BLaER1 treated with 17β-estradiol and CSF1 and Interleukin-3, amounts not matched to agents 10 nM and 100 nM (cell line): ENCODE data around the gene PDX1.
A peak's percentile ranks its signal among the peaks of the same experiment; 100 is the strongest.

Source experiments
- H3K27ac ChIP-seq, 11 experiments: shearing (Covaris generic); formaldehyde crosslinking; 2 replicates each; pipeline ENCODE4 v1.8.1; 2022
- H3K27me3 ChIP-seq, 11 experiments: shearing (Covaris generic); formaldehyde crosslinking; 2 replicates each; pipeline ENCODE4 v1.8.1; 2022
- H3K36me3 ChIP-seq, 11 experiments: shearing (Covaris generic); formaldehyde crosslinking; 2 replicates each; pipeline ENCODE4 v1.8.1; 2022
- H3K4me1 ChIP-seq, 10 experiments: shearing (Covaris generic); formaldehyde crosslinking; 2 replicates each; pipeline ENCODE4 v1.8.1; 2022
- H3K4me2 ChIP-seq, 11 experiments: shearing (Covaris generic); formaldehyde crosslinking; 2 replicates each; pipeline ENCODE4 v1.8.1; 2022
- H3K4me3 ChIP-seq, 10 experiments: shearing (Covaris generic); formaldehyde crosslinking; 2 replicates each; pipeline ENCODE4 v1.8.1; 2022
- H3K9ac ChIP-seq, 11 experiments: shearing (Covaris generic); formaldehyde crosslinking; 2 replicates each; pipeline ENCODE4 v1.8.1; 2022
- H3K9me3 ChIP-seq, 11 experiments: shearing (Covaris generic); formaldehyde crosslinking; replicated peaks in 1 of 11; 2 replicates each; pipeline ENCODE4 v1.8.1; 2022
- H4K20me1 ChIP-seq, 11 experiments: shearing (Covaris generic); formaldehyde crosslinking; 2 replicates each; pipeline ENCODE4 v1.8.1; 2022
- Cebpa-rat ChIP-seq, 11 experiments: shearing (Covaris generic); IDR thresholded peaks; 2 replicates each; pipeline ENCODE4 v1.8.1; 2022

The PDX1 gene

GRCh38 chr13:27919934-27920676 is at the start of gene PDX1:
TSS of gene PDX1 (plus strand) at chr13:27920000. CDS start at chr13:27920139, 139 bp downstream.
- peak within 1 kb of the TSS; percentile 84 to 98 (median 92) for H3K4me2 ChIP-seq
- H3K27ac ChIP-seq = no peak within 1 kb of the TSS
- H3K36me3 ChIP-seq = no peaks in the 10 kb centered on the region; a peak in 1 of 22 replicates
- peaks cover 100% of the 10 kb centered on the region in 11 experiments for H3K27me3 ChIP-seq
- peak within 1 kb of the TSS in 4 of 11 experiments; percentile 23 to 61 (median 54); a peak in 6 of 22 replicates for H3K9ac ChIP-seq
- peak within 1 kb of the TSS; percentile 53 to 69 (median 59) for H3K4me3 ChIP-seq
- peaks cover 14 to 32% (median 20%) of the 10 kb centered on the region in 10 experiments; a peak in 18 of 20 replicates for H3K4me1 ChIP-seq
- H4K20me1 ChIP-seq = peaks cover 0 to 84% (median 70%) of the 10 kb centered on the region in 11 experiments; a peak in 19 of 22 replicates
- H3K9me3 ChIP-seq = peaks cover 22 to 55% (median 32%) of the 10 kb centered on the region in 11 experiments
- no peak for TF ChIP-seq Cebpa-rat (IDR thresholded peaks at IDR 0.05)

DNA sequence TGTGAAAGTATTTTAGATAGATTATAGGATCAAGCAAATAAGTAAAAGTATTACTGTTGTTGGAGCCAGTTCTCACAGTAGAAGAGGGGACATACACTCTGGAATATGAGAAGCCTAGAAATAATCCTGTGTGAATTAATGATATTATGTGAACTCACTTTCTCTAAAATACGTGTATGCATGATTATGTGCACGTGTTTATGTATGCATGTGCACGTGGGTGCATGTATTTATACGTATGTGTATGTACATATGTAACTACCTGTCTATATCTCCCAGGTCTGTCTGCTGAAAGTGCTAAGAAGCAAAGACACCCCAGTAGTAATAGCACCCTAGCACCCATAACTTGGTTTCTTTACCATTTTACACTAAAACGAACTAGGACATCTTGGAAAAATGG is 41.5 kb upstream of the PDX1 start:
- H4K20me1 ChIP-seq = no peaks in the 10 kb centered on the region
- H3K9me3 ChIP-seq = peaks cover 8 to 22% (median 13%) of the 10 kb centered on the region in 11 experiments; a peak in 19 of 22 replicates
- H3K36me3 ChIP-seq = no peaks in the 10 kb centered on the region
- H3K4me1 ChIP-seq = no peaks in the 10 kb centered on the region
- no peak overlapping the region for H3K4me3 ChIP-seq
- no peak overlapping the region for H3K27ac ChIP-seq
- no peak for TF ChIP-seq Cebpa-rat (IDR thresholded peaks at IDR 0.05)
- no peaks in the 10 kb centered on the region for H3K27me3 ChIP-seq
- H3K4me2 ChIP-seq = no peak overlapping the region
- no peak overlapping the region for H3K9ac ChIP-seq

- no peaks in the 10 kb centered on the region for H3K36me3 ChIP-seq
- TF ChIP-seq Cebpa-rat (IDR thresholded peaks at IDR 0.05) = no peak
- H3K27ac ChIP-seq = no peak overlapping the region
- H3K4me1 ChIP-seq = no peaks in the 10 kb centered on the region
- no peak overlapping the region for H3K4me3 ChIP-seq
- no peaks in the 10 kb centered on the region for H4K20me1 ChIP-seq
- H3K9ac ChIP-seq = no peak overlapping the region
- H3K27me3 ChIP-seq = no peaks in the 10 kb centered on the region; a peak in 1 of 22 replicates
- H3K4me2 ChIP-seq = no peak overlapping the region
- H3K9me3 ChIP-seq = peaks cover 3 to 13% (median 10%) of the 10 kb centered on the region in 11 experiments; a peak in 14 of 22 replicates
Observed at GRCh38 chr13:27889471-27889870, 30.3 kb upstream of the PDX1 start.

DNA sequence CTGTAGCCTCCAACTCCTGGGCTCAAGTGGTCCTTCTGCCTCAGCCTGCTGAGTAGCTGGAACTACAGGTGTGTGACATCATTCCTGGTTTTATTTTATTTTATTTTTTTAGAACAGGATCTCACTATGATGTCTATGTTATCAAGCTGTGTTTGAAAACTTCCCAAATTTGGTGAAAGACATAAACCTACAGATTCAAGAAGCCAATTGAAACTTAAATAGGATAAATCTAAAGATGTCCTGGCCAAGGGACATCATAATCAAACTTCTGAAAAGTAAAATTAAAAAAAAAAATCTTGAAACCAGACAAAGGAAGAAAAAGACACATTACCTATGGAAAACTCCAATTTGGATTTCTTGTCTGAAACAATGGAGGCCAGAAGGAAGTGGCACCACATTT is 23.1 kb upstream of the PDX1 start:
- Histone ChIP-seq H3K4me2 (no peak overlapping the region), H3K27me3 (no peaks in the 10 kb centered on the region; a peak in 1 of 22 replicates)

DNA sequence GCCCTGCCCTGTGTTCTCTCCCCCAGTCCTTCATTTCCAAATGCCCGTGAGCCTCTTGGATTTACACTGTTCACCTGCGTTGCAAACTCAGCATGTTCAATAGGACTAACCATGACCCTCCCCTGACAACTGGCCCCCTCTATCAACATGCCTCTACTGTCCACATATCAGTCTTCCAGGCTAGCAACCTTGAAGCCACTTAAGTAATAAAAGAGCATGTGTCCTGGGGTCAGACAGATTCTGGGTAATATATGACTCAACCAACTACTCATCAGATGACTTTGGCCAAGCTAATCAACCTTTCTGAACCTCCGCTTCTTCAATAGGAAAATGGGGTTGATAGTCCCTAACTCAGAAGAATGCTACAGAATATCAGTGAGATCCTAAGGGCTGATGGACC is 15.1 kb upstream of the PDX1 start:
- H3K27me3 ChIP-seq = peaks cover 0 to 17% (median 0%) of the 10 kb centered on the region in 11 experiments; a peak in 5 of 22 replicates
- H3K9me3 ChIP-seq = no peaks in the 10 kb centered on the region
- H3K27ac ChIP-seq = no peak overlapping the region
- no peaks in the 10 kb centered on the region for H4K20me1 ChIP-seq
- no peak for TF ChIP-seq Cebpa-rat (IDR thresholded peaks at IDR 0.05)
- no peaks in the 10 kb centered on the region for H3K36me3 ChIP-seq
- no peak overlapping the region for H3K9ac ChIP-seq
- no peaks in the 10 kb centered on the region for H3K4me1 ChIP-seq
- H3K4me3 ChIP-seq = no peak overlapping the region
- H3K4me2 ChIP-seq = no peak overlapping the region

More for the DNA sequence above, 23.1 kb upstream of the PDX1 start:
- TF ChIP-seq Cebpa-rat (IDR thresholded peaks at IDR 0.05) = no peak
- Histone ChIP-seq H3K27ac (no peak overlapping the region), H3K9ac (no peak overlapping the region), H4K20me1 (no peaks in the 10 kb centered on the region), H3K4me3 (no peak overlapping the region), H3K9me3 (peaks cover 2 to 24% (median 9%) of the 10 kb centered on the region in 11 experiments; a peak in 14 of 22 replicates), H3K36me3 (no peaks in the 10 kb centered on the region), H3K4me1 (no peaks in the 10 kb centered on the region)

- Histone ChIP-seq H3K36me3 (no peaks in the 10 kb centered on the region), H3K9ac (no peak overlapping the region), H3K9me3 (no peaks in the 10 kb centered on the region), H3K4me1 (no peaks in the 10 kb centered on the region), H3K27ac (no peak overlapping the region), H4K20me1 (no peaks in the 10 kb centered on the region), H3K4me3 (no peak overlapping the region), H3K4me2 (no peak overlapping the region), H3K27me3 (peaks cover 0 to 17% (median 6%) of the 10 kb centered on the region in 11 experiments; a peak in 8 of 22 replicates)
- no peak for TF ChIP-seq Cebpa-rat (IDR thresholded peaks at IDR 0.05)
Observed at GRCh38 chr13:27905650-27906049, 14.2 kb upstream of the PDX1 start.

DNA sequence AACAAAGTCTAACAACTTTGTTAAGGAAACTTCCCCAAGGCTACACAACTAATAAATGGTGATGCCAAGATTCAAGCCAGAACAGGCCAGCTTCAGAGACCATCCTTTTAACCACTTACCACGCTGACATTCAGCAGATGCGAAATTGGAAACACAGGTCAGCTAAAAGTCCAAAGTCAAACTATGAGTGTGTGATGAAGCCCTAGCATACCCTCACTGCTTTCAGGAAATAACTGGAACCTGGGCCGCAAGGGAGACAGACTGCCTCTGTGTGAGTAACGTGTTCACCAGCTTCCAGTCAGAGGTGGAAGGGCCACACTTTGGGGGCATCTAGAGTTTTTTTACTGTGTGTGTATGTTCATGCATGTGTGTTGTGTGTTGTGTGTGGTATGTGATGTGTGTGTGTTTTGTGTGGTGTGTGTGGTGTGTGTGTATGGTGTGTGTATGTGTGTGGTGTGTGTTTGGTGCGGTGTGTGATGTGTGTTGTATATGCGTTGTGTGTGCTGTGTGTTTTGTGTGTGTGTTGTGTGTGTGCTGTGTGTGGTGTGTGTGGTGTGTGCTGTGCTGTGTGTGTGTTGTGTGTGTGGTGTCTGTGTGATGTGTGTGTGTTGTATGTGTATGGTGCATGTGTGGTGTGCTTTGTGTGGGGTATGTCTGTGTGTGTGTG is 12.5 kb upstream of the PDX1 start:
- no peak for TF ChIP-seq Cebpa-rat (IDR thresholded peaks at IDR 0.05)
- Histone ChIP-seq H3K9ac (no peak overlapping the region), H3K27me3 (peaks cover 0 to 20% (median 6%) of the 10 kb centered on the region in 11 experiments; a peak in 9 of 22 replicates), H3K9me3 (no peaks in the 10 kb centered on the region), H3K4me2 (no peak overlapping the region), H3K4me1 (no peaks in the 10 kb centered on the region), H3K27ac (no peak overlapping the region), H3K36me3 (no peaks in the 10 kb centered on the region), H4K20me1 (no peaks in the 10 kb centered on the region), H3K4me3 (no peak overlapping the region)

- no peak for TF ChIP-seq Cebpa-rat (IDR thresholded peaks at IDR 0.05)
- no peak overlapping the region for H3K27ac ChIP-seq
- H3K4me1 ChIP-seq = no peaks in the 10 kb centered on the region
- no peak overlapping the region for H3K4me3 ChIP-seq
- no peaks in the 10 kb centered on the region for H4K20me1 ChIP-seq
- H3K4me2 ChIP-seq = no peak overlapping the region
- no peaks in the 10 kb centered on the region for H3K36me3 ChIP-seq
- no peaks in the 10 kb centered on the region for H3K9me3 ChIP-seq
- H3K9ac ChIP-seq = no peak overlapping the region
- H3K27me3 ChIP-seq = peaks cover 0 to 32% (median 20%) of the 10 kb centered on the region in 11 experiments; a peak in 18 of 22 replicates
Observed at GRCh38 chr13:27909378-27909777, 10.4 kb upstream of the PDX1 start.

- no peak overlapping the region for H3K9ac ChIP-seq
- no peak for TF ChIP-seq Cebpa-rat (IDR thresholded peaks at IDR 0.05)
- peaks cover 0 to 12% (median 0%) of the 10 kb centered on the region in 11 experiments; a peak in 6 of 22 replicates for H4K20me1 ChIP-seq
- peaks cover 17 to 53% (median 41%) of the 10 kb centered on the region in 11 experiments for H3K27me3 ChIP-seq
- H3K27ac ChIP-seq = no peak overlapping the region
- no peaks in the 10 kb centered on the region; a peak in 1 of 20 replicates for H3K4me1 ChIP-seq
- no peaks in the 10 kb centered on the region for H3K9me3 ChIP-seq
- H3K36me3 ChIP-seq = no peaks in the 10 kb centered on the region
- no peak overlapping the region for H3K4me3 ChIP-seq
- no peak overlapping the region for H3K4me2 ChIP-seq
Observed at GRCh38 chr13:27911521-27911920, 8.3 kb upstream of the PDX1 start.
